BLaER1 treated with 17β-estradiol and CSF1 and Interleukin-3, amounts not matched to agents 10 nM and 100 nM (cell line): Measurements from ENCODE around the gene SLC7A6OS.
A peak's percentile ranks its signal among the peaks of the same experiment; 100 is the strongest.

Experiments
- H3K27ac ChIP-seq, 11 experiments: shearing (Covaris generic); formaldehyde crosslinking; 2 replicates each; pipeline ENCODE4 v1.8.1; 2022
- H3K27me3 ChIP-seq, 11 experiments: shearing (Covaris generic); formaldehyde crosslinking; 2 replicates each; pipeline ENCODE4 v1.8.1; 2022
- H3K36me3 ChIP-seq, 11 experiments: shearing (Covaris generic); formaldehyde crosslinking; 2 replicates each; pipeline ENCODE4 v1.8.1; 2022
- H3K4me1 ChIP-seq, 10 experiments: shearing (Covaris generic); formaldehyde crosslinking; 2 replicates each; pipeline ENCODE4 v1.8.1; 2022
- H3K4me2 ChIP-seq, 11 experiments: shearing (Covaris generic); formaldehyde crosslinking; 2 replicates each; pipeline ENCODE4 v1.8.1; 2022
- H3K4me3 ChIP-seq, 10 experiments: shearing (Covaris generic); formaldehyde crosslinking; 2 replicates each; pipeline ENCODE4 v1.8.1; 2022
- H3K9ac ChIP-seq, 11 experiments: shearing (Covaris generic); formaldehyde crosslinking; 2 replicates each; pipeline ENCODE4 v1.8.1; 2022
- H3K9me3 ChIP-seq, 11 experiments: shearing (Covaris generic); formaldehyde crosslinking; replicated peaks in 1 of 11; 2 replicates each; pipeline ENCODE4 v1.8.1; 2022
- H4K20me1 ChIP-seq, 11 experiments: shearing (Covaris generic); formaldehyde crosslinking; 2 replicates each; pipeline ENCODE4 v1.8.1; 2022
- Cebpa-rat ChIP-seq, 11 experiments: shearing (Covaris generic); IDR thresholded peaks; 2 replicates each; pipeline ENCODE4 v1.8.1; 2022

SLC7A6OS gene

GRCh38 chr16:68257251-68257905 is 53.4 kb downstream of the SLC7A6OS start:
- TF ChIP-seq Cebpa-rat (IDR thresholded peaks at IDR 0.05) = peak in 7 of 11 experiments; percentile 25 to 93 (median 78); a peak in 11 of 22 replicates
- peak overlapping the region; percentile 79 to 97 (median 89) for H3K4me2 ChIP-seq
- peak overlapping the region; percentile 70 to 96 (median 84) for H3K9ac ChIP-seq
- H3K4me3 ChIP-seq = peak overlapping the region in 9 of 10 experiments; percentile 5 to 47 (median 31); a peak in 12 of 20 replicates
- peaks cover 62 to 99% (median 92%) of the 10 kb centered on the region in 10 experiments for H3K4me1 ChIP-seq
- H3K36me3 ChIP-seq = peaks cover 54 to 76% (median 64%) of the 10 kb centered on the region in 11 experiments
- peak overlapping the region; percentile 71 to 100 (median 96) for H3K27ac ChIP-seq
- no peaks in the 10 kb centered on the region for H3K9me3 ChIP-seq
- no peaks in the 10 kb centered on the region for H3K27me3 ChIP-seq
- peaks cover 0 to 58% (median 0%) of the 10 kb centered on the region in 11 experiments; a peak in 6 of 22 replicates for H4K20me1 ChIP-seq

GRCh38 chr16:68255712-68256111 is 55.0 kb downstream of the SLC7A6OS start:
- Histone ChIP-seq H3K9ac (peak overlapping the region in 7 of 11 experiments; percentile 26 to 96 (median 86); a peak in 12 of 22 replicates), H3K4me2 (peak overlapping the region in 9 of 11 experiments; percentile 7 to 97 (median 92); a peak in 17 of 22 replicates), H3K4me1 (peaks cover 77 to 100% (median 97%) of the 10 kb centered on the region in 10 experiments), H3K4me3 (no peak overlapping the region), H3K36me3 (peaks cover 51 to 86% (median 64%) of the 10 kb centered on the region in 11 experiments), H3K27ac (peak overlapping the region in 9 of 11 experiments; percentile 85 to 100 (median 97); a peak in 18 of 22 replicates), H3K27me3 (no peaks in the 10 kb centered on the region), H4K20me1 (peaks cover 0 to 58% (median 0%) of the 10 kb centered on the region in 11 experiments; a peak in 6 of 22 replicates), H3K9me3 (no peaks in the 10 kb centered on the region)
- TF ChIP-seq Cebpa-rat (IDR thresholded peaks at IDR 0.05) = no peak

- Histone ChIP-seq H3K9me3 (no peaks in the 10 kb centered on the region), H3K4me1 (peaks cover 77 to 99% (median 94%) of the 10 kb centered on the region in 10 experiments), H3K9ac (peak overlapping the region in 2 of 11 experiments; percentile 66 to 77; a peak in 1 of 22 replicates), H3K4me2 (peak overlapping the region in 7 of 11 experiments; percentile 58 to 91 (median 76); a peak in 9 of 22 replicates), H3K27me3 (no peaks in the 10 kb centered on the region), H4K20me1 (peaks cover 0 to 48% (median 0%) of the 10 kb centered on the region in 11 experiments; a peak in 5 of 22 replicates), H3K27ac (peak overlapping the region in 6 of 11 experiments; percentile 58 to 100 (median 74); a peak in 10 of 22 replicates), H3K4me3 (no peak overlapping the region), H3K36me3 (peaks cover 53 to 86% (median 67%) of the 10 kb centered on the region in 11 experiments)
- TF ChIP-seq Cebpa-rat (IDR thresholded peaks at IDR 0.05) = no peak
These were observed 57.0 kb downstream of the SLC7A6OS start for GRCh38 chr16:68253721-68254120.

GRCh38 chr16:68252383-68252782 is 58.4 kb downstream of the SLC7A6OS start:
- Histone ChIP-seq H3K9ac (peak overlapping the region; percentile 28 to 77 (median 42); a peak in 19 of 22 replicates), H3K4me1 (peaks cover 77 to 99% (median 94%) of the 10 kb centered on the region in 10 experiments), H3K36me3 (peaks cover 60 to 88% (median 69%) of the 10 kb centered on the region in 11 experiments)

GRCh38 chr16:68251832-68252231 is 58.9 kb downstream of the SLC7A6OS start:
- Histone ChIP-seq H3K9ac (peak overlapping the region; percentile 28 to 77 (median 42); a peak in 19 of 22 replicates), H3K27me3 (no peaks in the 10 kb centered on the region), H3K27ac (peak overlapping the region in 9 of 11 experiments; percentile 38 to 100 (median 63); a peak in 19 of 22 replicates), H3K4me1 (peaks cover 77 to 99% (median 94%) of the 10 kb centered on the region in 10 experiments), H3K9me3 (no peaks in the 10 kb centered on the region), H3K36me3 (peaks cover 60 to 86% (median 69%) of the 10 kb centered on the region in 11 experiments), H3K4me3 (no peak overlapping the region), H4K20me1 (peaks cover 0 to 42% (median 0%) of the 10 kb centered on the region in 11 experiments; a peak in 8 of 22 replicates), H3K4me2 (peak overlapping the region; percentile 58 to 91 (median 71))
- TF ChIP-seq Cebpa-rat (IDR thresholded peaks at IDR 0.05) = no peak

More at GRCh38 chr16:68252383-68252782, 58.4 kb downstream of the SLC7A6OS start:
- Histone ChIP-seq H3K4me3 (no peak overlapping the region), H4K20me1 (peaks cover 0 to 42% (median 0%) of the 10 kb centered on the region in 11 experiments; a peak in 8 of 22 replicates), H3K4me2 (peak overlapping the region; percentile 58 to 91 (median 71)), H3K27me3 (no peaks in the 10 kb centered on the region), H3K9me3 (no peaks in the 10 kb centered on the region), H3K27ac (peak overlapping the region in 9 of 11 experiments; percentile 38 to 100 (median 63); a peak in 19 of 22 replicates)
- TF ChIP-seq Cebpa-rat (IDR thresholded peaks at IDR 0.05) = no peak

GRCh38 chr16:68250951-68251350 is 59.8 kb downstream of the SLC7A6OS start:
- peak overlapping the region in 9 of 11 experiments; percentile 18 to 100 (median 63); a peak in 16 of 22 replicates for H3K27ac ChIP-seq
- H3K4me2 ChIP-seq = peak overlapping the region; percentile 58 to 91 (median 71)
- H3K36me3 ChIP-seq = peaks cover 55 to 77% (median 64%) of the 10 kb centered on the region in 11 experiments
- H3K9ac ChIP-seq = peak overlapping the region in 9 of 11 experiments; percentile 28 to 77 (median 61); a peak in 12 of 22 replicates
- no peak for TF ChIP-seq Cebpa-rat (IDR thresholded peaks at IDR 0.05)
- peaks cover 0 to 42% (median under 1%) of the 10 kb centered on the region in 11 experiments; a peak in 8 of 22 replicates for H4K20me1 ChIP-seq
- H3K4me3 ChIP-seq = no peak overlapping the region
- H3K9me3 ChIP-seq = no peaks in the 10 kb centered on the region
- H3K27me3 ChIP-seq = no peaks in the 10 kb centered on the region
- H3K4me1 ChIP-seq = peaks cover 77 to 99% (median 94%) of the 10 kb centered on the region in 10 experiments

GRCh38 chr16:68249371-68249770 is 61.4 kb downstream of the SLC7A6OS start:
- peaks cover 39 to 62% (median 49%) of the 10 kb centered on the region in 11 experiments for H3K36me3 ChIP-seq
- H3K9ac ChIP-seq = no peak overlapping the region
- peak overlapping the region in 2 of 11 experiments; percentile 38 to 50; a peak in 5 of 22 replicates for H3K27ac ChIP-seq
- no peaks in the 10 kb centered on the region for H3K27me3 ChIP-seq
- H4K20me1 ChIP-seq = peaks cover 0 to 38% (median 6%) of the 10 kb centered on the region in 11 experiments; a peak in 8 of 22 replicates
- TF ChIP-seq Cebpa-rat (IDR thresholded peaks at IDR 0.05) = no peak
- H3K4me1 ChIP-seq = peaks cover 75 to 93% (median 88%) of the 10 kb centered on the region in 10 experiments
- peak overlapping the region in 8 of 11 experiments; percentile 5 to 99 (median 98); a peak in 10 of 22 replicates for H3K4me2 ChIP-seq
- H3K9me3 ChIP-seq = no peaks in the 10 kb centered on the region
- no peak overlapping the region for H3K4me3 ChIP-seq
